ENCODE results near the gene CCDC137. TPM values are rescaled to one million over a fixed set of nuclear protein-coding genes. Genes with fewer than 3 reads are reported as not detected.

Gene CCDC137
- total RNA-seq, 4 donors from 2014 or later: 6.7 to 17.1 (median 11.2) TPM

DNA sequence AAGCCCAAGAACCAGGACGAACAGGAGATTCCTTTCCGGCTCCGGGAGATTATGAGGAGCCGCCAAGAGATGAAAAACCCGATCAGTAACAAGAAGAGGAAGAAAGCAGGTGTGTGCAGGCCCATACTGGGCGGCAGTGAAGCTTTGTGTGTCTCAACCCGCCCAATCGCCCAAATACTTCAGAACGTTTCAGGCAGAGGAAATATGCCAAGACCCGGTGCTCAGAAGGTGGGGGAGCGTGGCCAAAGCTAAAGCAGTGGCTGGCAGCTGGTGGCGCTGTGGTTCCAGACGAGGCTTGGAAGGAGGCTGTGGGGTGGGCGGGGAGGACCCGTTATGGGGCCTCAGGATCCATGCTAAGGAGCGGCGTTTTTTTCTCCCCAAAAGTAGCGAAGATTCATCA, 1.2 kb downstream of the CCDC137 start:
- Histone ChIP-seq H3K36me3 (peaks cover 0 to 47% of the 10 kb centered on the region in 2 donors), H3K27ac (no peak overlapping the region), H3K4me1 (peaks cover 19 to 21% of the 10 kb centered on the region in 2 donors), H3K9me3 (no peaks in the 10 kb centered on the region), H3K4me3 (peak overlapping the region in 1 of 4 donors; percentile 78), H3K27me3 (no peaks in the 10 kb centered on the region)
- in situ Hi-C loops (cut with MboI; ENCODE audit: low sequenced_read_pairs in 4 of 4): no loop called here
- no peak for DNase-seq
- TF ChIP-seq CTCF (IDR thresholded peaks at IDR 0.05 in 4 of 5, conservative IDR thresholded peaks at IDR 0.05 in 1 of 5): no peak
- TF ChIP-seq POLR2A (IDR thresholded peaks at IDR 0.05): no peak
- ATAC-seq: no peak
- intact Hi-C loops (cut with DNase I; ENCODE audit: low total_unique reads): loop anchor here (2.0 kb wide), 1 partner anchor 31 kb away; the partner anchor contains the start of genes NPLOC4 and TSPAN10

GRCh38 chr17:81672504-81672903, 6.0 kb downstream of the CCDC137 start:
- H3K4me3 ChIP-seq: no peak overlapping the region
- H3K36me3 ChIP-seq: peaks cover 0 to 59% of the 10 kb centered on the region in 2 donors
- ATAC-seq (no peak), DNase-seq (no peak)
- no peak overlapping the region for H3K27ac ChIP-seq
- H3K27me3 ChIP-seq: no peaks in the 10 kb centered on the region
- in situ Hi-C loops (cut with MboI; ENCODE audit: low sequenced_read_pairs in 4 of 4) (no loop called here), intact Hi-C loops (cut with DNase I; ENCODE audit: low total_unique reads) (no loop called here)
- no peak for TF ChIP-seq POLR2A (IDR thresholded peaks at IDR 0.05)
- no peak for TF ChIP-seq CTCF (IDR thresholded peaks at IDR 0.05 in 4 of 5, conservative IDR thresholded peaks at IDR 0.05 in 1 of 5)
- no peaks in the 10 kb centered on the region for H3K9me3 ChIP-seq
- peaks cover 2 to 7% of the 10 kb centered on the region in 2 donors for H3K4me1 ChIP-seq

DNA sequence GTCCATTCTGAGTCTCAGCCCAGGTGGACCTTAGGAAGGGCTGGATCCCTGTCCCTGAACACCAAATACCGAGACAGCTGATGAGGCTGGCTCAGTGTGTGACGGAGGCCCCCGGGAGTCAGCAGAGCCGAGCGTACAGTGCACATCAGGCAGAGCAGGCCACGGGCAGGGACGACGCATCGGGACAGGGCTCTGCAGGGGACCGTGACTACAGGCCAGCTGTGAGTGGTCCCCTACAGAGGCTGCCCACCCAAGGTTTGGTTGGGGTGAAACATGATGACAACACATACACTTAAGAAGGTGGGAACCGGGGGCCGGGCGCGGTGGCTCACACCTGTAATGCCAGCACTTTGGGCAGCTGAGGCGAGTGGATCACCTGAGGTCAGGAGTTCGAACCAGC, 6.4 kb downstream of the CCDC137 start:
- in situ Hi-C loops (cut with MboI; ENCODE audit: low sequenced_read_pairs in 4 of 4) (no loop called here), intact Hi-C loops (cut with DNase I; ENCODE audit: low total_unique reads) (no loop called here)
- no peak overlapping the region for H3K27ac ChIP-seq
- no peaks in the 10 kb centered on the region for H3K27me3 ChIP-seq
- peaks cover 0 to 2% of the 10 kb centered on the region in 2 donors for H3K4me1 ChIP-seq
- ATAC-seq (no peak), DNase-seq (no peak)
- H3K4me3 ChIP-seq: no peak overlapping the region
- no peaks in the 10 kb centered on the region for H3K9me3 ChIP-seq
- TF ChIP-seq CTCF (IDR thresholded peaks at IDR 0.05 in 4 of 5, conservative IDR thresholded peaks at IDR 0.05 in 1 of 5) (no peak), POLR2A (IDR thresholded peaks at IDR 0.05) (no peak)
- H3K36me3 ChIP-seq: peaks cover 0 to 59% of the 10 kb centered on the region in 2 donors

DNA sequence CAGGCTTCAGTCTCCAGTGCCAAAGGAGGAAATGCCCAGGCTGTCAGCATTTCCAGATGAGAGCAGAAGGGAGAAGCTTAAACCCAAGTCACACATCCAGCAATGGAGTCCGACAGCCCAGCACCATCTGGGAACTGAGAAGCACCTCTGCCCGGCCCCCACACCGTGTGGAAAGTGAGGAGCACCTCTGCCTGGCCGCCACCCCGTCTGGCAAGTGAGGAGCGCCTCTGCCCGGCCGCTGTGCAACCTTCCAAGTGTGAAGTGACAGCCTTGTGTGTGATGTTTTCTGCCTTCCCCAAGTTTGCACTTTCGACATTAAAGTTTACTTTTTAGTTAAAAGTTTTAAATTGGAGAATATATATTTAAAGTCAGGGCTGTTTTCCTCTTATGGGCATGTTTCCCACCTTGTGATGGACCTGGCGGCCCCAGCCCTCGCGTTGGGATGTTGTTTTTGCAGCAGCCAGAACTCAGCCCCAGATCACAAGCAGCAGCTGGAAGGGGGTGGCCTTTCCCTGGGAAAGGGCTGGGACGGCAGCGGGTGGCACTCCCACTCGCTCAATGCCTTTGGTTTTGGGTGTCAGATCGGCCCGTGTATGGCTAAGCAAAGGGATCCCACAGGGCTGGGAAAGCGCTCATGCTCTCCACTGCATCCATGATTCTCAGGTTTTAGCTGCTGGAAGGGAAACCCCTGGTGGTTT, 7.2 kb downstream of the CCDC137 start:
- Histone ChIP-seq H3K36me3 (peaks cover 0 to 58% of the 10 kb centered on the region in 2 donors), H3K4me1 (no peaks in the 10 kb centered on the region), H3K27me3 (no peaks in the 10 kb centered on the region), H3K9me3 (no peaks in the 10 kb centered on the region), H3K27ac (no peak overlapping the region), H3K4me3 (no peak overlapping the region)
- intact Hi-C loops (cut with DNase I; ENCODE audit: low total_unique reads) (no loop called here), in situ Hi-C loops (cut with MboI; ENCODE audit: low sequenced_read_pairs in 4 of 4) (no loop called here)
- TF ChIP-seq CTCF (IDR thresholded peaks at IDR 0.05 in 4 of 5, conservative IDR thresholded peaks at IDR 0.05 in 1 of 5) (no peak), POLR2A (IDR thresholded peaks at IDR 0.05) (no peak)
- no peak for ATAC-seq
- DNase-seq: no peak
